SJSA1 (cell line): ENCODE results near the gene SCFD2. TPM values are rescaled to one million over a fixed set of nuclear protein-coding genes. Genes with fewer than 3 reads are reported as not detected.

Source experiments
- DNase-seq, 2 experiments: peaks; one replicate each; pipeline ENCODE4 v3.0.0-alpha.2; 2015 to 2020; ENCODE audit warnings: low spot score in 2 of 2, low read depth in 1 of 2
- H3K27ac ChIP-seq: fragments of 250-450 bp; sonication (Bioruptor Pico); 2 replicates; pipeline ENCODE4 v1.5.1; 2020; ENCODE audit warnings: mild to moderate bottlenecking, moderate library complexity
- H3K27me3 ChIP-seq: fragments of 250-450 bp; sonication (Bioruptor Pico); replicated peaks from 2 replicates; pipeline ENCODE4 v1.5.1; 2020; ENCODE audit warnings: mild to moderate bottlenecking, moderate library complexity
- H3K36me3 ChIP-seq: fragments of 250-450 bp; sonication (Bioruptor Pico); 2 replicates; pipeline ENCODE4 v1.5.1; 2020; ENCODE audit warnings: mild to moderate bottlenecking
- H3K4me1 ChIP-seq: fragments of 250-450 bp; sonication (Bioruptor Pico); replicated peaks from 2 replicates; pipeline ENCODE4 v1.6.1; 2021; ENCODE audit warnings: mild to moderate bottlenecking
- H3K4me3 ChIP-seq: fragments of 250-450 bp; sonication (Bioruptor Pico); 2 replicates; pipeline ENCODE4 v1.5.1; 2020; ENCODE audit warnings: mild to moderate bottlenecking
- H3K9me3 ChIP-seq: fragments of 250-450 bp; sonication (Bioruptor Pico); replicated peaks from 2 replicates; pipeline ENCODE4 v1.5.1; 2020; ENCODE audit warnings: mild to moderate bottlenecking
- total RNA-seq: library from RNA; depleted of rRNA; stranded (reverse); fragments of >200 nt; shearing (Covaris generic); gene quantifications from 2 replicates; pipeline ENCODE4 v1.2.3, GENCODE V29; 2014

Gene SCFD2
- total RNA-seq, 1 experiment from 2014 or later: 18.5 TPM

DNA sequence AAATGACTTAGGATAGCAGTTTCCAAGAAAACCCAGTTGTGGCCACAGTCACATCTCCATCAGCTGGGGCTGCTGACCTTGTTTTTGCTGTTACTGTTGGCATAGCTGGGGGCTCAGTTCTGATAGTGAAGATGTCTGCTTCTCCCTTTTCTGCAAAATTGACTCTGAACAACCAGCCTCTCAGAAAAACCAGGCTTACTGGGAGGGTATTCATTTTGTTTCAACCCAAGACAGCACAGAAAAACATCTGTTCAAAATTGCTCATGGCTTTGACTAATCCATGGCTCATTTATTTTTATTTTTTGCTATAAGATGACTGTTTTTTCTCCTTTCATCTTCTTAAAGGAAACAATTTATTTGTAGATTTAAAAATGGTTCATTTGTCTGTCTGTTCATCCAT, 450.7 kb downstream of the SCFD2 start:
- H3K4me3 ChIP-seq: no peak overlapping the region
- H3K27ac ChIP-seq: no peak overlapping the region
- no peaks in the 10 kb centered on the region for H3K9me3 ChIP-seq
- no peaks in the 10 kb centered on the region for H3K36me3 ChIP-seq
- H3K27me3 ChIP-seq: no peaks in the 10 kb centered on the region
- H3K4me1 ChIP-seq: no peaks in the 10 kb centered on the region
- no peak for DNase-seq

DNA sequence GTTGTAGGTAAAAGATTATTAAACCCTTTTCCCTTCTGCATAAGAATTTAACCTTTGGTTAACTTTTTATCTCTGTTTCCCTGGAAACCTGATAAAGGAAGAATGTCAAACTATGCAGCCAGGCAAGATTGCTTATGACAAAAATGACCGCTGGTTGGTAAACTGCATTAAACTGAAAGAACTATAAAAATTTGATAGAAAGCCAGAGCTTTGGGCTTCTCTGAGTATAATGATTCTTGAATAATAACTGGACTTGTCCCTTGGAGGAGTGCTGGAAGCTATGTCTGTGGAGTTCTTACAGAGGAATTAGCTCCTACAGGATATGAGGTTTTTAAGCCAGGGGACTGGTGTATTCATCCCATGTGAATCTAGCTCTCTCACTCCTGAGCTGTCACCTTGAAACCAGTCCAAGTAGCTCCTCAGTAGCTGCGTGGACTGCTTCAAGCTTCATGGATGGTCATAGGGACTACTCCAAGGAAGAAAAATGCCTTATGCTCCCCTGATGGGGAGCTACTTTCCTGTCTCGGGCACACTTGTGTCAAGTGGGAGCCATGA, 451.7 kb downstream of the SCFD2 start:
- Histone ChIP-seq H3K4me3 (no peak overlapping the region), H3K27me3 (no peaks in the 10 kb centered on the region), H3K4me1 (no peaks in the 10 kb centered on the region), H3K36me3 (no peaks in the 10 kb centered on the region), H3K9me3 (no peaks in the 10 kb centered on the region), H3K27ac (no peak overlapping the region)
- no peak for DNase-seq

DNA sequence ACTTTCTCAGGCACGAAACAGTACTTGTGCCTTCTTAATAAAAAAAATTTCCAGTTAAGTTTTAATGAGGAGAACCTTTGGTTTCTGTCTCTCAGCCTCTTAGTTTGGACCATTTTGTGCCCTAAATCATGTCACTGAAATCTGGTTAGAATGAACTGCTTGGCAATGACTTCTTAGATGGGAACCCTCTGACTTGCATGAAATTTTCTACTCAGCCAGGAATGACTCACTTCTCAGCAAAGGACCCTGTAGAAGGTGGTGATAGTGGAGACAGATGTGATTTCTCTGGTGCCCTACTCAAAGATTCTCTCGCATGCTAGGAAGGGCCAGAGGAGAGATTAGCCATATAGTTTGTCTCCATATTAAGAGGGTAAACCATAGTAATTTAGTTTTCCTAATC, 453.3 kb downstream of the SCFD2 start:
- Histone ChIP-seq H3K9me3 (no peaks in the 10 kb centered on the region), H3K4me3 (no peak overlapping the region), H3K4me1 (no peaks in the 10 kb centered on the region), H3K27me3 (no peaks in the 10 kb centered on the region), H3K27ac (no peak overlapping the region), H3K36me3 (no peaks in the 10 kb centered on the region)
- no peak for DNase-seq

GRCh38 chr4:52911684-52912294, 454.1 kb downstream of the SCFD2 start:
- H3K27me3 ChIP-seq: no peaks in the 10 kb centered on the region
- H3K36me3 ChIP-seq: 0 out of 2 replicates have a peak, but pooled peaks cover 4% of the 10 kb centered on the region
- DNase-seq: peak; percentile 50 to 84
- H3K4me3 ChIP-seq: no peak overlapping the region
- H3K4me1 ChIP-seq: peaks cover 6% of the 10 kb centered on the region
- no peak overlapping the region for H3K27ac ChIP-seq
- H3K9me3 ChIP-seq: no peaks in the 10 kb centered on the region

GRCh38 chr4:52910115-52910514, 455.7 kb downstream of the SCFD2 start:
- Histone ChIP-seq H3K27me3 (no peaks in the 10 kb centered on the region), H3K27ac (no peak overlapping the region), H3K9me3 (no peaks in the 10 kb centered on the region), H3K4me3 (no peak overlapping the region), H3K36me3 (0 out of 2 replicates have a peak, but pooled peaks cover 4% of the 10 kb centered on the region), H3K4me1 (peaks cover 6% of the 10 kb centered on the region)
- DNase-seq: no peak

DNA sequence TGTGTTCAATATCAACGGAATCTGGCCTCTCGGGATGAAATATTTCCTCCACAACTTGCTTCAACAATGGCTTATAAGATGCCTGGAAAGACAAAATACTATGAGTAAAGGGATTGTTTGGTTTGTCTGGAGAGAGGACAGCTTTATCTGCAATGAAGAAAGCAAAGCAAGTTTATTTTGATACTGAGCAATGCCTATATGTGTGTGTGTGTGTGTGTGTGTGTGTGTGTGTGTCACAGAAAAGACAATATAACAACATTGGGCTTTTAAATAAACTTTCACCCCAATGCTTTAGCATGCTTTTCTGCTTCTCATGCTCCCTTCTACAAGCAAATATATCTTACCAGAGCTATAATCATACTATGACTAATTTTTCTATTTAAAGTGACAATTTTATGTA, 458.4 kb downstream of the SCFD2 start:
- H3K27ac ChIP-seq: no peak overlapping the region
- H3K27me3 ChIP-seq: no peaks in the 10 kb centered on the region
- peaks cover 6% of the 10 kb centered on the region for H3K4me1 ChIP-seq
- peak in 1 of 2 experiments; percentile 11 for DNase-seq
- H3K4me3 ChIP-seq: no peak overlapping the region
- H3K9me3 ChIP-seq: no peaks in the 10 kb centered on the region
- 0 out of 2 replicates have a peak, but pooled peaks cover 4% of the 10 kb centered on the region for H3K36me3 ChIP-seq

GRCh38 chr4:52904421-52904820, 461.4 kb downstream of the SCFD2 start:
- H3K27ac ChIP-seq: no peak overlapping the region
- DNase-seq: no peak
- no peaks in the 10 kb centered on the region for H3K27me3 ChIP-seq
- H3K4me1 ChIP-seq: peaks cover 6% of the 10 kb centered on the region
- H3K4me3 ChIP-seq: no peak overlapping the region
- H3K9me3 ChIP-seq: no peaks in the 10 kb centered on the region
- 0 out of 2 replicates have a peak, but pooled peaks cover 4% of the 10 kb centered on the region for H3K36me3 ChIP-seq

GRCh38 chr4:52903273-52903672, 462.6 kb downstream of the SCFD2 start:
- DNase-seq: no peak
- H3K27ac ChIP-seq: no peak overlapping the region
- no peak overlapping the region for H3K4me3 ChIP-seq
- no peaks in the 10 kb centered on the region for H3K27me3 ChIP-seq
- 0 out of 2 replicates have a peak, but pooled peaks cover 4% of the 10 kb centered on the region for H3K36me3 ChIP-seq
- H3K4me1 ChIP-seq: peaks cover 6% of the 10 kb centered on the region
- no peaks in the 10 kb centered on the region for H3K9me3 ChIP-seq

DNA sequence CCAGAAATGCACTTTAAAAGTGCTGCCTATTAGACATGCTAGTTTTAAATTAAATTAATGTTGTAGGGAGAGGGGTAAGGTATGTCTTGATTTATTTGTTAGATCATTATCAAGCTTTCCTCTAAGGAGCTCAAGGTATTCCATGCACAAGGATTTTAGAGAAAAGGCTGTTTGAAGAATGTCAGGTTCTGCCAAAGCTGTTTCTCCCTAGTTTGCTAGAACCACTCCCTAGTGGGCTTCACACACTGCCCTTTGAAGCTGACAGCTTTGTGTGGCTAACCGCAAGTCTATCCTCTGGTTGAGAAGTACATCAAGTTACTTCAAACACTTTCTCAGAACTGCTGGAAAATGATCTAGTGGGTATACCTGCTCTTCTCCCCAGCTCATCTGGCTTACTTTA, 471.4 kb downstream of the SCFD2 start:
- Histone ChIP-seq H3K36me3 (no peaks in the 10 kb centered on the region), H3K4me1 (no peaks in the 10 kb centered on the region), H3K4me3 (no peak overlapping the region), H3K9me3 (no peaks in the 10 kb centered on the region), H3K27me3 (no peaks in the 10 kb centered on the region), H3K27ac (no peak overlapping the region)
- no peak for DNase-seq

- Histone ChIP-seq H3K9me3 (no peaks in the 10 kb centered on the region), H3K4me3 (no peak overlapping the region), H3K4me1 (no peaks in the 10 kb centered on the region), H3K36me3 (no peaks in the 10 kb centered on the region), H3K27ac (no peak overlapping the region), H3K27me3 (no peaks in the 10 kb centered on the region)
- DNase-seq: no peak
These were observed 473.0 kb downstream of the SCFD2 start for GRCh38 chr4:52892880-52893279.

GRCh38 chr4:52891743-52892142, 474.1 kb downstream of the SCFD2 start:
- Histone ChIP-seq H3K27ac (no peak overlapping the region), H3K27me3 (no peaks in the 10 kb centered on the region)
- no peak for DNase-seq

GRCh38 chr4:52890521-52890791, 475.4 kb downstream of the SCFD2 start:
- H3K4me1 ChIP-seq: no peaks in the 10 kb centered on the region
- no peak overlapping the region for H3K4me3 ChIP-seq
- no peaks in the 10 kb centered on the region for H3K36me3 ChIP-seq
- H3K27ac ChIP-seq: no peak overlapping the region
- H3K9me3 ChIP-seq: no peaks in the 10 kb centered on the region
- H3K27me3 ChIP-seq: no peaks in the 10 kb centered on the region
- DNase-seq: no peak

More at GRCh38 chr4:52891743-52892142, 474.1 kb downstream of the SCFD2 start:
- Histone ChIP-seq H3K36me3 (no peaks in the 10 kb centered on the region), H3K4me3 (no peak overlapping the region), H3K9me3 (no peaks in the 10 kb centered on the region), H3K4me1 (no peaks in the 10 kb centered on the region)

- H3K4me3 ChIP-seq: no peak overlapping the region
- H3K27me3 ChIP-seq: no peaks in the 10 kb centered on the region
- DNase-seq: no peak
- no peak overlapping the region for H3K27ac ChIP-seq
- H3K4me1 ChIP-seq: no peaks in the 10 kb centered on the region
- no peaks in the 10 kb centered on the region for H3K9me3 ChIP-seq
- no peaks in the 10 kb centered on the region for H3K36me3 ChIP-seq
These were observed 475.9 kb downstream of the SCFD2 start for GRCh38 chr4:52889778-52890520.

DNA sequence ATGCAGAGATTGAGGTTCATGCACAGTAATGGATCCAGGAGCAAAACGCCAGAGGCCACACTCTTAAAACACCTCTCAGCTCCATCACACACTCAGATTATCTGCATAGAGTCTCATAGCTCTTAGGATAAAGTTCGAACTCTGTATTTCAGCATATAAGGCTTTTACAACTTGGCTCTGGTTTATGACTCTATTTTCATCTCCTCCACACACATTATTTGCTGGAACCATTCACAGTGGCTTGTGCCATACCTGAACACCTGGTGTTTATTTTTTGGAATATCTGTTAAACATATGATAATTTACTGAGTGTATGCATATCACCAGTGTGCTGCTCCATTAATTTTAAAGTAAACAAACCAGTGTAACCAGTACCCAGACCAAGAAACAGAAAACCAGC, 476.5 kb downstream of the SCFD2 start:
- no peak overlapping the region for H3K4me3 ChIP-seq
- no peaks in the 10 kb centered on the region for H3K4me1 ChIP-seq
- DNase-seq: no peak
- H3K36me3 ChIP-seq: no peaks in the 10 kb centered on the region
- no peak overlapping the region for H3K27ac ChIP-seq
- no peaks in the 10 kb centered on the region for H3K27me3 ChIP-seq
- no peaks in the 10 kb centered on the region for H3K9me3 ChIP-seq
